Hepatocyte (in vitro differentiated cells): ENCODE data around the gene ZMIZ1. TPM values are rescaled to one million over a fixed set of nuclear protein-coding genes. Genes with fewer than 3 reads are reported as not detected.

Experiments
- DNase-seq: peaks from one replicate; pipeline ENCODE4 v3.0.0-alpha.2; 2016; ENCODE audit warnings: low spot score
- H2AFZ ChIP-seq: fragments of 200-600 bp; sonication (generic); 2 replicates; pipeline ENCODE4 v1.6.0; 2016; ENCODE audit warnings: antibody characterized with exemption, mild to moderate bottlenecking
- H3K27ac ChIP-seq: fragments of 200-600 bp; sonication (generic); 2 replicates; pipeline ENCODE4 v1.5.1; 2016; ENCODE audit warnings: mild to moderate bottlenecking
- H3K27me3 ChIP-seq: fragments of 200-600 bp; sonication (generic); 2 replicates; pipeline ENCODE4 v1.6.1; 2016
- H3K36me3 ChIP-seq: fragments of 200-600 bp; sonication (generic); replicated peaks from 2 replicates; pipeline ENCODE4 v1.5.1; 2016; ENCODE audit warnings: low read depth; ENCODE audit not compliant: insufficient read depth
- H3K4me1 ChIP-seq: fragments of 200-600 bp; sonication (generic); 2 replicates; pipeline ENCODE4 v1.5.1; 2016; ENCODE audit warnings: mild to moderate bottlenecking, moderate library complexity; ENCODE audit not compliant: insufficient read depth
- H3K4me2 ChIP-seq: fragments of 200-600 bp; sonication (generic); 2 replicates; pipeline ENCODE4 v1.6.0; 2016
- H3K4me3 ChIP-seq: fragments of 200-600 bp; sonication (generic); 2 replicates; pipeline ENCODE4 v1.5.1; 2016; ENCODE audit warnings: mild to moderate bottlenecking
- H3K79me2 ChIP-seq: fragments of 200-600 bp; sonication (generic); 2 replicates; pipeline ENCODE4 v1.6.0; 2017; ENCODE audit warnings: mild to moderate bottlenecking
- H3K9me2 ChIP-seq: fragments of 200-600 bp; sonication (generic); replicated peaks from 2 replicates; pipeline ENCODE4 v1.6.0; 2017; ENCODE audit warnings: mild to moderate bottlenecking; ENCODE audit not compliant: insufficient read depth
- H3K9me3 ChIP-seq: fragments of 200-600 bp; sonication (generic); 2 replicates; pipeline ENCODE4 v1.5.1; 2016; ENCODE audit warnings: low read depth, mild to moderate bottlenecking
- H4K20me1 ChIP-seq: fragments of 200-600 bp; sonication (generic); 2 replicates; pipeline ENCODE4 v1.6.0; 2016; ENCODE audit warnings: mild to moderate bottlenecking; ENCODE audit not compliant: insufficient read depth, poor library complexity, severe bottlenecking
- EZH2 ChIP-seq: fragments of 200-600 bp; sonication (generic); IDR thresholded peaks from 2 replicates; pipeline ENCODE4 v1.6.1; 2016; ENCODE audit warnings: antibody characterized with exemption, mild to moderate bottlenecking, borderline replicate concordance
- EZH2phosphoT487 ChIP-seq: fragments of 200-600 bp; sonication (generic); IDR thresholded peaks from one replicate; pipeline ENCODE4 v1.6.1; 2018; ENCODE audit warnings: antibody characterized with exemption, mild to moderate bottlenecking, low read depth, moderate library complexity; ENCODE audit not compliant: unreplicated experiment, severe bottlenecking
- whole genome bisulfite sequencing: methylation state at CpG from one replicate; pipeline ENCODE4 v1.1.6; 2016; ENCODE audit warnings: low lambda C conversion rate; ENCODE audit errors: missing lambda C conversion rate; 5-methylcytosine and 5-hydroxymethylcytosine counted together
- polyA plus RNA-seq: library from polyadenylated mRNA; unstranded; fragments of >200 nt; fragmentation: Nextera tagmentation; extraction: Ambion mirVana; gene quantifications from 2 replicates; pipeline ENCODE4 v1.2.1, GENCODE V29; 2016
- total RNA-seq: library from RNA; depleted of rRNA; stranded (reverse); fragments of >200 nt; gene quantifications from 2 replicates; pipeline ENCODE4 v1.2.3, GENCODE V29; 2014
- TF ChIP-seq, protein P1 (sequence below): fragments of 200-600 bp; sonication (generic); IDR thresholded peaks from 2 replicates; pipeline ENCODE4 v1.5.1; 2016; ENCODE audit warnings: antibody characterized with exemption, mild to moderate bottlenecking; ENCODE audit not compliant: poor library complexity

ZMIZ1 gene
- total and polyA plus RNA-seq, 2 experiments from 2014 or later: 30.9 to 32.4 TPM

DNA sequence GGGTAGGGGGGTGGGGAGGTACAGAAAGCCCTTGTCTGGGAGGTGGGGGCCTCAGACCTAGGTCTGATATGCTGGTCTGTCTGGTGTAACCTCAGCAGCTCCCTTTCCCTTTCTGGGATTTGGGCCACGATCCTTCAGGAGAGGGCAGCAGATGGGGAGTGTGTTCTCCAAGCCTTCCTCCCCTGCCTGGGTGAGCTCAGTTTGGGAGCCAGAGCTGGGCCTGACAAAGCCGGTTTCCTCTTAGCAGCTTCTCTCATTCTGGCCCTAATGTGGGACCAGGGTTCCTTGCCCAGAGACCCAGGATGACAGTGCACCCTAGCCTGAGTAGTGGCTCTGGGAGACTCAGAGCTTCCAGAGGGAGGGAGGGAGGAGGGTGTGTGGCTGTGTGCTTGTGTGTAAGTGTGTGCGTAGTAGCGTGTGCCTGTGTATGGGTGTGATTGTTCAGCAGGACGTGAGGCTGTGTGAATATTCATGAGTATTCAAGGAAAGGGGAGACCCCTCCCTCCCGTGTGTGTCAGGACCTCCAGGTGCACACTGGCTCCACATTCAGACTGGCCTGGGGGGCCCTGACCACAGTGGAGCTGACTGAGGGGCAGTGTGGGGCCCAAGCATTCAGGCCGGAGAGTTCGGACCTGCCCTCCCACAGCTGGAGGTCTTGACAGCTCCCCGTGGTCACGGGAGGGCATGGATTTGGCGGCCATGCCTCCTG is 96.5 kb downstream of the ZMIZ1 start:
- Histone ChIP-seq H3K36me3 (no peaks in the 10 kb centered on the region), H3K27ac (no peak overlapping the region), H3K4me1 (peaks cover 26% of the 10 kb centered on the region), H3K79me2 (peaks cover 43% of the 10 kb centered on the region), H2AFZ (no peak overlapping the region), H3K27me3 (no peaks in the 10 kb centered on the region), H3K4me2 (no peak overlapping the region), H3K9me3 (no peaks in the 10 kb centered on the region), H3K9me2 (no peaks in the 10 kb centered on the region), H3K4me3 (no peak overlapping the region), H4K20me1 (peaks cover 72% of the 10 kb centered on the region)
- TF ChIP-seq EZH2phosphoT487 (no peak), EZH2 (no peak)
- TF ChIP-seq, protein P1, sequence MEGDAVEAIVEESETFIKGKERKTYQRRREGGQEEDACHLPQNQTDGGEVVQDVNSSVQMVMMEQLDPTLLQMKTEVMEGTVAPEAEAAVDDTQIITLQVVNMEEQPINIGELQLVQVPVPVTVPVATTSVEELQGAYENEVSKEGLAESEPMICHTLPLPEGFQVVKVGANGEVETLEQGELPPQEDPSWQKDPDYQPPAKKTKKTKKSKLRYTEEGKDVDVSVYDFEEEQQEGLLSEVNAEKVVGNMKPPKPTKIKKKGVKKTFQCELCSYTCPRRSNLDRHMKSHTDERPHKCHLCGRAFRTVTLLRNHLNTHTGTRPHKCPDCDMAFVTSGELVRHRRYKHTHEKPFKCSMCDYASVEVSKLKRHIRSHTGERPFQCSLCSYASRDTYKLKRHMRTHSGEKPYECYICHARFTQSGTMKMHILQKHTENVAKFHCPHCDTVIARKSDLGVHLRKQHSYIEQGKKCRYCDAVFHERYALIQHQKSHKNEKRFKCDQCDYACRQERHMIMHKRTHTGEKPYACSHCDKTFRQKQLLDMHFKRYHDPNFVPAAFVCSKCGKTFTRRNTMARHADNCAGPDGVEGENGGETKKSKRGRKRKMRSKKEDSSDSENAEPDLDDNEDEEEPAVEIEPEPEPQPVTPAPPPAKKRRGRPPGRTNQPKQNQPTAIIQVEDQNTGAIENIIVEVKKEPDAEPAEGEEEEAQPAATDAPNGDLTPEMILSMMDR: no peak
- no peak for DNase-seq
- WGBS: 81% methylated on average over 11 of the region's 11 CpGs

DNA sequence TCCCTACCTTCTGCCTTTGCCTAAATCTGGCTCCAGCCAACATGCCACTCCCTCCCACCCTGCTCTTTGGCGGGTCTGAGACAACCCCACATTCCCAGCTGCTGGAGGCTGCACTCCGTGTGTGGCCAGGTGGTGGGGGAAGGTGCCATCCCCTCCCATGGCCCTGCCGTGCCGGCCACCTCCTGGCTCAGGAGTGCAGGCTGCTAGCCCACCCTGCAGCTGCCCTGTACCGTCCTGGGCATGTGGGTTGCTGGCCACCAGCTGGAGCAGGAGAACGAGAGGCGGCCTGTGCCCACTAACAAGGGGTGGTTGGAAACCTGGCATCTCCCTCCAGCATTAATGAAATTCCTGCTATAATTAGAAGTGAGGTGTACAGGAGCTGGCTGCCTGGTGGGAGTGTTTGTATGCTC is 97.6 kb downstream of the ZMIZ1 start:
- Histone ChIP-seq H3K9me3 (no peaks in the 10 kb centered on the region), H3K36me3 (no peaks in the 10 kb centered on the region), H3K27me3 (no peaks in the 10 kb centered on the region), H2AFZ (no peak overlapping the region), H3K4me2 (no peak overlapping the region), H3K4me3 (no peak overlapping the region), H4K20me1 (peaks cover 61% of the 10 kb centered on the region), H3K4me1 (peaks cover 24% of the 10 kb centered on the region), H3K9me2 (no peaks in the 10 kb centered on the region), H3K79me2 (peaks cover 37% of the 10 kb centered on the region), H3K27ac (no peak overlapping the region)
- no peak for DNase-seq
- WGBS: 72% methylated on average over 7 of the region's 7 CpGs
- TF ChIP-seq, protein P1: no peak
- no peak for TF ChIP-seq EZH2phosphoT487
- no peak for TF ChIP-seq EZH2

DNA sequence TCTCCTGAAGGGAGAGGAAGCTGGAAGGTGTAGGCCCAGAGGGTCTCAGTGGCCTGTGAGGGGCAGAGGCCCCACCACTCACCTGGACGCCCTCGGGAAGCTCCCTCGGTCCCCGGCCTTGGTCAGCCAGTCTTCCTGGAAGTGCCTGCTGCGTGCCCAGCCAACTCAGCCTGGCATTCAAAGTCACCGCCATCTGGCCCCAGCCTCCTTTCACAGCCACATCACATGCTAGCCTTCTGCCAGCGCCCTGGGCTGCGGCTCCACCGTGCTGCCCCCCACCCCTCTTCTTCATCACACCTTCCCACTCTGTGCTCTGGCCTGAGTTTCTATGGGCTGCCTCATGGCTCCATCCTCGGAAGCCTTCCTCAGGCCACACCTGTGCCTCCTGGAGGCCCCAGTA is 98.0 kb downstream of the ZMIZ1 start:
- Histone ChIP-seq H3K27ac (no peak overlapping the region), H3K9me3 (no peaks in the 10 kb centered on the region)

More for the DNA sequence above, 98.0 kb downstream of the ZMIZ1 start:
- peaks cover 24% of the 10 kb centered on the region for H3K4me1 ChIP-seq
- no peaks in the 10 kb centered on the region for H3K36me3 ChIP-seq
- H3K4me3 ChIP-seq: no peak overlapping the region
- TF ChIP-seq EZH2 (no peak), EZH2phosphoT487 (no peak)
- TF ChIP-seq, protein P1: no peak
- no peak for DNase-seq
- peaks cover 57% of the 10 kb centered on the region for H4K20me1 ChIP-seq
- H3K79me2 ChIP-seq: peaks cover 38% of the 10 kb centered on the region
- WGBS: 98% methylated on average over 8 of the region's 10 CpGs
- H3K27me3 ChIP-seq: no peaks in the 10 kb centered on the region
- no peaks in the 10 kb centered on the region for H3K9me2 ChIP-seq
- H2AFZ ChIP-seq: no peak overlapping the region
- no peak overlapping the region for H3K4me2 ChIP-seq
